Panc1 (cell line): ENCODE measurements around the gene COL16A1.

ENCODE experiments used
- CTCF ChIP-seq: fragments of 450-650 bp; IDR thresholded peaks from 2 replicates; pipeline ENCODE4 v1.5.1; 2017; ENCODE audit warnings: mild to moderate bottlenecking
- REST ChIP-seq, 2 experiments: IDR thresholded peaks; 2 replicates each; pipeline ENCODE4 v1.6.1; 2011 to 2012; ENCODE audit warnings: low read depth in 2 of 2, control low read depth in 1 of 2, low read length in 1 of 2, mild to moderate bottlenecking in 1 of 2, moderate library complexity in 1 of 2; ENCODE audit not compliant: insufficient read depth in 1 of 2

GRCh38 chr1:31627301-31627929, 76.4 kb downstream of the COL16A1 start:
- TF ChIP-seq CTCF (no peak), REST (IDR thresholded peaks at IDR 0.05; ENCODE audit: insufficient read depth in 1 of 2, low read depth in 2 of 2, low read length in 1 of 2) (no peak)
